Esophagus squamous epithelium (tissue), 5 donors: Measurements from ENCODE around the gene LRP4. TPM values are rescaled to one million over a fixed set of nuclear protein-coding genes. Genes with fewer than 3 reads are reported as not detected.
"Not testable (repeated sequence)": the region's sequence is repeated elsewhere in the genome, so short reads cannot be mapped to it uniquely, and the experiment has no call there.

ENCODE experiments used
- DNase-seq: peaks from one replicate; lab custom pipeline; 2025; lab: John Stamatoyannopoulos, UW
- H3K27ac ChIP-seq, 4 donors: fragments of 200-600 bp; sonication (generic); one replicate each; pipeline ENCODE4 v1.5.1; 2016 to 2019; ENCODE audit warnings: mild to moderate bottlenecking in 1 of 4
- H3K27me3 ChIP-seq, 4 donors: fragments of 200-600 bp; sonication (generic); 1 replicate in 3 of 4; 2 replicates in 1 of 4; pipeline versions ENCODE4 v1.5.1 to v1.6.0; 2017 to 2021; ENCODE audit warnings: antibody characterized with exemption in 1 of 4
- H3K36me3 ChIP-seq, 3 donors: fragments of 200-600 bp; sonication (generic); one replicate each; pipeline ENCODE4 v1.5.1; 2016 to 2019
- H3K4me1 ChIP-seq, 3 donors: fragments of 200-600 bp; sonication (generic); one replicate each; pipeline ENCODE4 v1.5.1; 2017 to 2019
- H3K4me3 ChIP-seq, 4 donors: fragments of 200-600 bp; sonication (generic); 1 replicate in 3 of 4; 2 replicates in 1 of 4; pipeline ENCODE4 v1.5.1; 2016 to 2019; ENCODE audit warnings: mild to moderate bottlenecking in 2 of 4, moderate library complexity in 1 of 4
- H3K9me3 ChIP-seq, 3 donors: fragments of 200-600 bp; sonication (generic); one replicate each; pipeline ENCODE4 v1.5.1; 2016 to 2019
- CTCF ChIP-seq, 6 experiments: fragments of 450-650 bp in 4 of 6; fragments of 200-600 bp in 2 of 6; sonication (generic) in 2 of 6; IDR thresholded peaks; one replicate each; pipeline ENCODE4 v1.5.1; 2016 to 2019; ENCODE audit warnings: antibody characterized with exemption in 6 of 6, mild to moderate bottlenecking in 4 of 6, moderate library complexity in 4 of 6
- POLR2A ChIP-seq, 4 donors: fragments of 450-650 bp; IDR thresholded peaks; one replicate each; pipeline ENCODE4 v1.6.1; 2017; ENCODE audit warnings: antibody characterized with exemption in 4 of 4, mild to moderate bottlenecking in 4 of 4, moderate library complexity in 3 of 4
- WGBS, 2 donors: methylation state at CpG; one replicate each; pipeline ENCODE4 v1.1.5; 2018; 5-methylcytosine and 5-hydroxymethylcytosine counted together
- intact Hi-C: fragments of 100-400 bp; cut with DNase I; formaldehyde crosslinking; loops from one replicate; pipeline ENCODE4 v1.15.0; 2022
- total RNA-seq, 4 donors: library from RNA; depleted of rRNA; stranded (reverse); fragments of >200 nt; gene quantifications; one replicate each; pipeline ENCODE4 v1.1.0, GENCODE V29; 2016
- donor health status: DM: yes; HTN: yes; CAD: no.

Gene LRP4, protein sequence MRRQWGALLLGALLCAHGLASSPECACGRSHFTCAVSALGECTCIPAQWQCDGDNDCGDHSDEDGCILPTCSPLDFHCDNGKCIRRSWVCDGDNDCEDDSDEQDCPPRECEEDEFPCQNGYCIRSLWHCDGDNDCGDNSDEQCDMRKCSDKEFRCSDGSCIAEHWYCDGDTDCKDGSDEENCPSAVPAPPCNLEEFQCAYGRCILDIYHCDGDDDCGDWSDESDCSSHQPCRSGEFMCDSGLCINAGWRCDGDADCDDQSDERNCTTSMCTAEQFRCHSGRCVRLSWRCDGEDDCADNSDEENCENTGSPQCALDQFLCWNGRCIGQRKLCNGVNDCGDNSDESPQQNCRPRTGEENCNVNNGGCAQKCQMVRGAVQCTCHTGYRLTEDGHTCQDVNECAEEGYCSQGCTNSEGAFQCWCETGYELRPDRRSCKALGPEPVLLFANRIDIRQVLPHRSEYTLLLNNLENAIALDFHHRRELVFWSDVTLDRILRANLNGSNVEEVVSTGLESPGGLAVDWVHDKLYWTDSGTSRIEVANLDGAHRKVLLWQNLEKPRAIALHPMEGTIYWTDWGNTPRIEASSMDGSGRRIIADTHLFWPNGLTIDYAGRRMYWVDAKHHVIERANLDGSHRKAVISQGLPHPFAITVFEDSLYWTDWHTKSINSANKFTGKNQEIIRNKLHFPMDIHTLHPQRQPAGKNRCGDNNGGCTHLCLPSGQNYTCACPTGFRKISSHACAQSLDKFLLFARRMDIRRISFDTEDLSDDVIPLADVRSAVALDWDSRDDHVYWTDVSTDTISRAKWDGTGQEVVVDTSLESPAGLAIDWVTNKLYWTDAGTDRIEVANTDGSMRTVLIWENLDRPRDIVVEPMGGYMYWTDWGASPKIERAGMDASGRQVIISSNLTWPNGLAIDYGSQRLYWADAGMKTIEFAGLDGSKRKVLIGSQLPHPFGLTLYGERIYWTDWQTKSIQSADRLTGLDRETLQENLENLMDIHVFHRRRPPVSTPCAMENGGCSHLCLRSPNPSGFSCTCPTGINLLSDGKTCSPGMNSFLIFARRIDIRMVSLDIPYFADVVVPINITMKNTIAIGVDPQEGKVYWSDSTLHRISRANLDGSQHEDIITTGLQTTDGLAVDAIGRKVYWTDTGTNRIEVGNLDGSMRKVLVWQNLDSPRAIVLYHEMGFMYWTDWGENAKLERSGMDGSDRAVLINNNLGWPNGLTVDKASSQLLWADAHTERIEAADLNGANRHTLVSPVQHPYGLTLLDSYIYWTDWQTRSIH (N-terminal part only)
- total RNA-seq, result 1 to 10 TPM; 2.5 to 9.5 (median 5.9) TPM

- WGBS, 2 donors, result no CpG with 5 or more reads among the region's 97 CpGs
Observed at GRCh38 chr11:46918083-46918787, at the start of gene LRP4. Gene LRP4 (minus strand): TSS chr11:46918550. CDS start chr11:46918379, 171 bp downstream.

GRCh38 chr11:46967962-46968361 lies 49.6 kb upstream of the LRP4 start:
- 87 to 100% methylated on average over 2 of the region's 2 CpGs for WGBS, 2 donors
- intact Hi-C loops, result no loop called here
- Histone ChIP-seq H3K9me3 (no peaks in the 10 kb centered on the region), H3K4me1 (no peaks in the 10 kb centered on the region), H3K4me3 (no peak overlapping the region), H3K27me3 (no peaks in the 10 kb centered on the region), H3K36me3 (no peaks in the 10 kb centered on the region), H3K27ac (no peak overlapping the region)
- DNase-seq, result no peak
- TF ChIP-seq CTCF (IDR thresholded peaks at IDR 0.05) (no peak), POLR2A (IDR thresholded peaks at IDR 0.05) (no peak)

More at GRCh38 chr11:46918083-46918787, at the start of gene LRP4:
- Histone ChIP-seq H3K27ac (peak within 1 kb of the TSS; percentile 57 to 82 (median 71)), H3K4me1 (peaks cover 26 to 78% (median 35%) of the 10 kb centered on the region in 3 donors), H3K36me3 (no peaks in the 10 kb centered on the region), H3K27me3 (peaks cover 0 to 27% (median 0%) of the 10 kb centered on the region in 4 donors), H3K4me3 (peak within 1 kb of the TSS; percentile 56 to 85 (median 68)), H3K9me3 (no peaks in the 10 kb centered on the region)
- DNase-seq, result no peak
- no peak for TF ChIP-seq POLR2A (IDR thresholded peaks at IDR 0.05)
- no peak for TF ChIP-seq CTCF (IDR thresholded peaks at IDR 0.05)
- intact Hi-C loops, result no loop called here

DNA sequence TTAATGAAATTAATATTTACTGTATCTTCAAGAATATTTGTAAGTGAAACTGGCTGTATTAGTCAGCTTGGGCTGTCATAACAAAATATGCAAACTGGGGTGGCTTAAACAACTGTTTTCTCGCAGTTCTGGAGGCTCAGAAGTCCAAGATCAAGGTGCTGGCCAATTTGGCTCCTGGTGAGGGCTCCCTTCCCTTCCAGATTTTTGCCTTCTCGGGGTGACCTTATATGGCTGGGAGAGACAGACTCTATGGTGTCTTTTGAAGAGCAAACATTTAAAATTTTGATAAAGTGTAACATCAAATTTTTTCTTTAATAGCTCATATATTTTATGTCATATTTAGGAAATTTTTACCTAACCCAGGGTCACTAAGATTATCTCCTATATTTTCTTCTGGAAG lies 48.4 kb upstream of the LRP4 start:
- no peaks in the 10 kb centered on the region for H3K4me1 ChIP-seq
- no peak for DNase-seq
- no peaks in the 10 kb centered on the region for H3K27me3 ChIP-seq
- no peak for TF ChIP-seq POLR2A (IDR thresholded peaks at IDR 0.05)
- no peak for TF ChIP-seq CTCF (IDR thresholded peaks at IDR 0.05)
- WGBS, 2 donors, result 63 to 82% methylated on average over 2 of the region's 2 CpGs
- no peak overlapping the region for H3K4me3 ChIP-seq
- H3K9me3 ChIP-seq, result no peaks in the 10 kb centered on the region
- no peak overlapping the region for H3K27ac ChIP-seq
- no peaks in the 10 kb centered on the region for H3K36me3 ChIP-seq
- intact Hi-C loops, result no loop called here

DNA sequence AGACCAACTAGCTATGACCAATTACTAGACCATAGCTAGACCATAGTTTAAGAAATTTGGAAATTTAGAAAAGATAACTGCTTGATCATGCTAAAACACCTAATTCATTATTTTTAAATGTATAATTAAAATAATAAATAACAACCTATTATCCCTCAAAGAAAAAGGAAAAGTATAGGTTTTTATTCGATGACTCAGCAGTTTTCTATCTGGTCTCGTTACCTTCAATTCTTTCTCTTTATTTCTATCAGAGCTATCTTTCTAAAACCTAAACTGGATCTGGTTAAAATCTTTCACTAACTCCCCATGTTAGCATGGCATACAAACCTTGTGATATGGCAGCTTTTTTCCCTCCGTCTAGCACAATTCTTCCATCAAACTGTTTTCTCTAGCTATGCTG lies 45.5 kb upstream of the LRP4 start:
- Histone ChIP-seq H3K27me3 (no peaks in the 10 kb centered on the region), H3K4me3 (no peak overlapping the region), H3K9me3 (no peaks in the 10 kb centered on the region), H3K4me1 (no peaks in the 10 kb centered on the region), H3K36me3 (peaks cover 0 to 14% (median 0%) of the 10 kb centered on the region in 3 donors), H3K27ac (no peak overlapping the region)
- 91 to 93% methylated on average over 3 of the region's 3 CpGs for WGBS, 2 donors
- intact Hi-C loops, result no loop called here
- DNase-seq, result no peak
- TF ChIP-seq CTCF (IDR thresholded peaks at IDR 0.05), result no peak
- no peak for TF ChIP-seq POLR2A (IDR thresholded peaks at IDR 0.05)

GRCh38 chr11:46961886-46962285 lies 43.5 kb upstream of the LRP4 start:
- H3K9me3 ChIP-seq, DNase-seq, H3K4me1 ChIP-seq, intact Hi-C loops, H3K27ac ChIP-seq, H3K27me3 ChIP-seq, H3K4me3 ChIP-seq: not testable (repeated sequence)
- peaks cover 0 to 14% (median 0%) of the 10 kb centered on the region in 3 donors for H3K36me3 ChIP-seq
- WGBS, 2 donors, result 83 to 95% methylated on average over 3 of the region's 3 CpGs
